Stimulated activated CD4-positive, alpha-beta T cell treated with anti-CD3 and anti-CD28 coated beads, TNF-alpha, amount 100 ng/mL, for 48 hours (primary cell): ENCODE results near the gene RELL2.

ENCODE experiments used
- DNase-seq, 3 donors: peaks; one replicate each; pipeline ENCODE4 v3.0.0-alpha.2; 2020; ENCODE audit warnings: low read depth in 3 of 3

Gene RELL2

DNA sequence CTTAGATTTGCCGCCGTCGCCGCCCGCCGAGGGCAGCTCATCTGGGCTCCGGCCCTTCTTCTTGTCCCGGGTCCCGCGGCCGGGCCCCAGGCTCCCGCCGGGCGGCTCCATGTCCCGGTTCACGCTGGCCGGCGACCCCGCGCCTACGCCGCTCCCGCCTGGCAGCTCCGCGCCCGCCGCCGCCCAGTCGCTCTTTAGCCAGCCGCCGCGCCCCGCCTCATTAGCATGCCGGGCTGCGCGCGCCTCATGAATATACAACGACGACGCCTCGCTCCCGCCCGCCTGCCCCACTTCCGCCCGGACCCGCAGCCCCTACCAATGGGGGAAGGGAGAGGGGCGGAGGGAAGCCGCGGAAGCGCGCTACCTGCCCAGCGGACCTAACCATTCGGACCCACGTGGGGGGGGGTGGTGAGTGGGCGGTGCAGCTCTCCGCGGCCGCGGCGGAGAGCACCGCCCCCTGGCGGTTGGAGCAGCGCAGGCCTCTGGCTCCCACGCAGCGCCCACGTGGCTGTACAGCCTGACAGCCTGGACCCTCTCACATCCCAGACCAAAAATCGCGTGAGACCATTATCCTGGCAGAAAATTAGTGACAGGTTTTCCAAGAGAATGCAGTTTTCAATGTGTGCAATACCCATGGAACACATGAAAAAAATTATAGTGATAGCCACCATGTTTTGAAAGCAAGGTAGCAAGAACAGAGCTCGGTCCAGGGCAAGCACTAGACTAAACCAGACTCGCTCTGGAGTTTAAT, 17.8 kb upstream of the RELL2 start, which contains the start of gene DIAPH1:
TSS of gene DIAPH1 (minus strand) at position 197 of the 751 bp plus-strand sequence. CDS start at position 111, 86 bp downstream.
- peak; percentile 97 to 100 (median 98) for DNase-seq

DNA sequence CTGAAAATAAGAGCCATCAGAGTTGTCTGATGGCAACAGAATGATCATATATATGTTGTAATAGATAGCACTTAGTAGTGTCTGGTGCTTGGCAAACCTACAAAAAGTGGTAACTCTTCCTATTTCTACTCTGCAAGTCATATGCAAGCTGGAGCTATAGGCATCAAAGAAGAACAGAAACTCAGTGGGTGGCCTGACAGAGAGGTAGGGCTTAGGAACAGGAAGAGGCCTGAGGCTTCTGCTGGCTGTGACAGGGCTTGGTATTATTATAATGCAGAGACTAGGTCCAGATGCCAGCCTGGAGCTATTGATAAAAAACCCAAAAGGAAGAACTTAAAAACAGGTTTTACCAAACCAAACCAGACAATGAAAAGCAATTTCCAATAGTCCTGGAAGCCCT, 13.6 kb upstream of the RELL2 start:
- no peak for DNase-seq

DNA sequence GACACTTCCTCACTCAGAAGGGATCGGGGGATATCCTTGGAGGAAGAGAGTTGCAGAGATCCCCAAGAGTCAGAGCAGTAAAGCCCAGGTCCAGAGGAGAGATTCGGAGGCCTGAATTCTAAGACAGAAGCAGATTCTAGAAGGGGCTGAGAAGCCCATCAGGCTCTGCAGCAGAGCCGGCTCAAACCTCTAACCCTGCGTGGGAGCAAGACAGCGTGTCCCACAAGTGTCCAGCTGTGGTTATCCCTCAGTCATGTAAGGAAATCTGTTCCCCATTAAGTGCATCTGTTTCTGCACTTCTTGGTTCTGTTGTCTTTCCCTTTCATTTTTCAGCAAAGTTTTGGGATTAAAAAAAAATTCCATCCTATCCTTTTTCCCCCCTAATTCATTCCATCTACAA, 13.2 kb upstream of the RELL2 start:
- DNase-seq: no peak

DNA sequence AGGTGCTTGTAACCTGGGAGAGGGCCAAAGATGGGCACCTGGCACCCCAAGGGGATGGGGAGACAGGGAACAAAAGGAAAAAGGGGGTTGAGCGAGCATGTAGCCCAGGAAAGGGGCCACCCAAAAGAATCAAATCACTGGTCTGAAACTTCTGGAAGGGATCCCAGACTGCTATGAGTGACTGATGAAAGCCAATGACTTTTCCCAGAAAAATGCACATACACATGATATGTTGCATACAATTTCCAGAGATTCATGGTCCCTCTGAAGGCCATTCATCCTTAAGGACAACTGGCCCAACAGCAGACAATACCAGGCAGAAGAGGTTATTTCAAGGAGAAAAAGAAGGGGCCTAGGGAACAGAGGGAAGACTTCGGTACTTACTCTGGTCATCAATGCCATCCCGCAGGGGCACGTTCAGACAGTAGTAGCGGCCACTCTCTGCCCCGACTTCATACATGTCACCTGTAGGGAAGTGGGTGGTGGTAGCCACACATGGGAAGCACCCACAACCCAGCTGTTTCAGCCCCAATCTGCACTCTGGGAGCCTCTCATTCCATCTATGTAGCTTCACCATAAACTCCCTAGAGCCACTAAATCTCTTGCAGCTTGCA, 8.5 kb upstream of the RELL2 start:
- DNase-seq: no peak

DNA sequence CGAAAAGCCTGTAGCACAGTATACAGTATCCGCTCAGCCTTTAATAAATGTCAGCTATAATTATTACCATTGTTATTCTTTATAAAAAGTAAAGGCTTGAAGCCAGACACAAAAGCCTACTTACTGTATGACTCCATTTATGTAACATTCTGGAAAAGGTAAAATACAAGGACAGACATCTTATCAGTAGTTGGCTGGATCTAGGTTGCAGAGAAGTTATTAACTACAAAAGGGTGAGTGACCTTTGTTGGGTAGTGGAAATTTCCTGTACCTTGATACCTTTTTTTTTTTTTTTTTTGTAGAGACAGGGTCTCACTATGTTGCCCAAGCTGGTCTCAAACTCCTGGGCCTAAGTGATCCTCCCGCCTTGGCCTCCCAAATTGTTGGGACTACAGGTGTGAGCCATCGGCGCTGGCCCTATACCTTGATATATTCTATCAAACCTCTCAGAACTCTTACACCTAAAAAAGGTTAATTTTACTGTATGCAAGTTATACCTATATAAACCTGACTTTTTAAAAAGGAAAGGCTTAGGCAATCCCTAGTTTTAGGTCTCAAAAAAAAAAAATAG, 6.1 kb upstream of the RELL2 start:
- DNase-seq: no peak

DNA sequence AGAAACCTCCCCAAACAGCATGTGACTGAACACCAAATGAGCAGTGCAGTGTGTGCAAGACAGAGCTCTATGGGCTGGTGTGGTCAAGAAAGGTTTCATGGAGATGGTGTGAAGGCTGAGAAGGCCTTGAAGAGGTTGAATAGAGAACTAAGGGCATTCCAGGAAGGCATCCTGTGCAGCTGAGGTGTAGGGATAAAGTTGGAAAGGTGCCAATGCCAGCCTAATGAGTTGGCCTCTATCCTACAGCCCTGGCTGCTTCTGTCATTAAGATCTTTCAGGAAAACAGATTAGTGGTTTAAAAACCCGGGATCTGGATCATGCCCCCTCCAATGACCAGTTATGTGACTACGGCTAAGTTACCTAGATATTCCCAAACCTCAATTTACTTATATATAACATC, 4.1 kb upstream of the RELL2 start:
- no peak for DNase-seq

DNA sequence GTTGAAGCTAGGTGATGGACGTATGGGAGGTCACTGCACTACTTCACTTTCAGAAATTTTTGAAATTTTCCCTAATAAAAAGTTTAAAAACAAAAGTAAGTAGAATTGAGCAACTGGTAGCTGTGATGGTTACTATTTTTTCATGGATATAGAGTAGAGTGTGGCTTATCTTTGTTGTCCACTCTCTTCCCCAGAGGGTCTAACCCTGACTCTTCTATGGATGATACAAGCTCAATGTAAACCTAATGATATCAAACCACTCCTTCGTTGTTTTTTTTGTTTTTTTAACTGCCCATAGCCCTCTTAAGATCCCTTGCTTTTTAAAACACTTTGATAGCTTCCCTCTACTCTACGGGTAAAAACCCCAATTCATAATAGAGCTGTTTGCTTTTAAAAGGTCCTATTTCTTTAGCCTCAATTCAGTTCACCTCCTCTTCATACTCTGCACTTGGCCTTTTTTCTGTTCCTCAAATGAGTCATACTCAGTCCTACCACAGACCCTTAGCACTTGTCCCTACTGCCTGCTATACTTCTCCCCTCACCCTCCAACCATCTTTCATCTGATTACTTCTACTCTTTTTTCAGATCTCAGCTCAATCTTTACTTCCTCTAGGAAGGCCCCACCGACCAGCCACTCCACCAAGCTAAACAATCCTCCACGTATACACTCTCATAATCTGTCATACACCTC, 2.8 kb upstream of the RELL2 start:
- DNase-seq: no peak

DNA sequence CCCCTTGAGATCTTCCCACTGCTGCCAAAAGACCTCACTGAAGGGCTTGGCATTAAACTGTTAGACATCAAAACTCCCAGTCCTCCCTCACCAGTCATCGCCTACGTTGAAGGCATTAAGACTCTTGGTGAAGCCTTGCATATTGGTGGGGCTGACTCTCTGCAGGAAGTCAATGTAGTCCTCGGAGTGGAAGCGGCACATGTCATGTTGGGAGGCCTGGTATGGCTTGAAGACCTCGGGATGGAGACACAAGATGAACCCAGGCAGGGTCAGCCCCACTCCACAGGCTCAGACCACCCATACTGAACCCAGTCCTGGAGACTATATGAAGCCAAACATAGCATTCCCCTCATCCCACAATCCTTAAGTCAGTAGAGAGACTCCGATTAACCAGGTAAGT, 2.1 kb upstream of the RELL2 start:
- no peak for DNase-seq

DNA sequence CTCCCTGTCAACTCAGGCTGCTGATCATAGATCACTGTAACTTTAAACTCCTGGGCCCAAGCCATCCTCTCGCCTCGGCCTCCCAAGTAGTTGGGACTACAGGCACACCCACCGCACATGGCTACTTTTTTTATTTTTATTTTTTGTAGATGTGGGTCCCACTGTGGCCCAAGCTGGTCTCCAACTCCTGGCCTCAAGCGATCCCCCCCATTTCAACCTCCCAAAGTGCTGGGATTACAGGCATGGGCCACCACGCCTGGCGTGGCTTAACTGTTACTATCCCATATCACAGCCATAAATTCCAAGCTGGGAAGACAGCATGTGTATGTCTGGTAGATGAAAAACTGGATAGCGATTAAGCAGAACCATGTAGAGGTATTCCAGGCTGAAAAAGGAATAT, 1.2 kb upstream of the RELL2 start:
- DNase-seq: no peak

DNA sequence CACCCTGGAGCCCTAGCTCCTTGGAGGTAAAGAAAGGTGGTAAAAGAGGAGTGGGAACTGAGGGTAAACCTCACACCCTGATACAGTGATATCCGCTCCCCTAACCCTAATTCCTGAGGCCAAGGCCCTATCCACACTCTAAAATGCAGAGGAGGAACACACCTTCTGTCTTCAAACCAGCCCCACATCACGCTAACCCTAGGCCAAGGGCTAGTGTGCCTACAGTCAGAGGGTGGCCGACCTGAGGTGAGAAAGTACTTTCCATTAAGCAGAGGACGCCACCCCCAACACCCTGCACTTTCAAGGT, 738 bp upstream of the RELL2 start:
- no peak for DNase-seq

DNA sequence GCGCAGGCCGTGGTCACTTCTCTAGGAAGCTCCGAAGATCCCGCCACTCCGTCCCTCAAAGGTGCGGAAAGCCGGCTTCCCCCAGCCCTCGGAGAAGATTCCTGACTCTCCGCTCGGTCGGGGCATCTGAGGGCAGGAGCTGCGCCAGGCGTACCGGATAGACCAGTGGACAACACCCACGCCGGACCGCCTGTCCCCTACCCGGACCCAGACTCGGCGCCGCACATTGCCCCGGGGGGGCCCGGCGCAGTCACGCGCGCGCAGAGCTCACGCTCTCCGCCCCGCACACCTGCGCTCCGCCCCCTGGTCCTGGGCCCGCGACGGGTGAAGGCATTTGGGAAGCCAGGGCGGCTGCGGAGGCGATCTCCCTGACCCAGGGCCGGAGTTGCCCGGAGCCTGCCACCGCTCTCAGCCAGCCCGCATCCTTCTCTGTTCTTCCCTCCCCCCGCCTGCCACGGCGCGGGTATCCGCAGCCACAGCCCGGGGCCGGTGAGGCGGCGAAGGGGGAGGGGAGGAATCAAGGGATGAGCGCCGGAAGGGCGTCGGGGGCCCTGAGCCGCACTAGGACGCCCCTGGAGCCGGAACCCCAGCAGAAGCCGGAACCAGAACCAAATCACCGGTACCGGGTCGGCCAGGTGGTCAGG, 448 bp downstream of the RELL2 start:
- DNase-seq: no peak

DNA sequence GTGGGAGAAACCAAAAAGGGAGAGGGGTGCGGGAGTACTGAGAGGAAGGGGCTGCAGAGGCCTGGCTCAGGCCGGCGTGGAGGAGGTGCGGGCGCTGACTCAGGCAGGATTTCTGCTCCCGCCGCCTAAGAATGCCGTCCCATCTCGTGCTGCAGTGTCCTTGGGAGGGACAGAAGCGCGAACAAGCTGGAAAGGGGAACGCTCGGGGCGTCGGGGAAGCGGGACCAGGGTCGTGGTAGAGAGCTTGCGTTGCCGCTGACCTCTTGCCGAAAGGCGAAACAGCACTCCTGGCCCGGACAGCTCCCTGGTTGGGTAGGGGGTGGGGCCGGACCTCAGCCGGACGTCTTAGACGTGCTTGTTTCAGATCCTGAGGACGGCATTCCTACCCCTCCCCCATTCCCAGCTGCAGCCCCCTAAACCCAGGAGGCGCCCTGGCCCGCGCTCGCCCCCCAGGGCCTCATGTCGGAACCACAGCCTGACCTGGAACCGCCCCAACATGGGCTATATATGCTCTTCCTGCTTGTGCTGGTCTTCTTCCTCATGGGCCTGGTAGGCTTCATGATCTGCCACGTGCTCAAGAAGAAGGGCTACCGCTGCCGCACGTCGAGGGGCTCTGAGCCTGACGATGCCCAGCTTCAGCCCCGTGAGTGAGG, 1.1 kb downstream of the RELL2 start:
- DNase-seq: peak in 1 of 3 donors; percentile 49

DNA sequence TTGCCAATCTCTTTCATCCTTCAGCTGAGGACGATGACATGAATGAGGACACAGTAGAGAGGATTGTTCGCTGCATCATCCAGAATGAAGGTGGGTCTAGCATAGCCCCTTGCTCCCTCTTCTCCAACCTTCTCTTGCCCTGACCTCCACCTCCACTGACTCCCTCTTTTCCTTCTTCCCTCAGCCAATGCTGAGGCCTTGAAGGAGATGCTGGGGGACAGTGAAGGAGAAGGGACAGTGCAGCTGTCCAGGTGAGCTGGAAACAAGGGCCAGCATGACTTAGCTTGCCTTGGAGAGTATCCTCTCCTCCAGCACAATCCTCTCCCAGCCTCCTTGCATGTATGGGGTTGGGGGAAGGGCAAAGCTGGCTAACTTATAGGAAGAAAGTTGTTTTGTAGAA, 2.0 kb downstream of the RELL2 start:
- DNase-seq: no peak

DNA sequence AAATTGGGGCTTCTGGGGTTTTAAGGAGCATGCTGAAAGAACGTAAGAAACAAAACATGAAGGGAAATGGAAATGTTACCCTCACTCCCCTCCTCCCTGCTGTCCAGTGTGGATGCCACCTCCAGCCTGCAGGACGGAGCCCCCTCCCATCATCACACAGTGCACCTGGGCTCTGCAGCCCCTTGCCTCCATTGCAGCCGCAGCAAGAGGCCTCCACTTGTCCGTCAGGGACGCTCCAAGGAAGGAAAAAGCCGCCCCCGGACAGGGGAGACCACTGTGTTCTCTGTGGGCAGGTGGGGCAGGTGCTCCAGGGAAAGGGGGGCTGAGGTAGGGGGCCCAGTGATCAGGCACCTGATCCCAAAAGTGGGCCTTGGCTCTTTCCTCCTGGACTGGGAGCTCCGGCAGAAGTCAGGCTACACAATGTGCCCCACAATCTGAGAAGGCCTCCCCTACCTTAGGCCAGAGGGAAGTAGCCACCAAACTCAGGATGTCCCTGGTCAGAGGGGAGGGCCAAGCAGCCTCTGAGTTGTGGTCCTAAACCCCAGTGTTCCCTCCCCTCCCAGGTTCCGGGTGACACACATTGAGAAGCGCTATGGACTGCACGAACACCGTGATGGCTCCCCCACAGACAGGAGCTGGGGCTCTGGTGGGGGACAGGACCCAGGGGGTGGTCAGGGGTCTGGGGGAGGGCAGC, 2.7 kb downstream of the RELL2 start:
- no peak for DNase-seq

DNA sequence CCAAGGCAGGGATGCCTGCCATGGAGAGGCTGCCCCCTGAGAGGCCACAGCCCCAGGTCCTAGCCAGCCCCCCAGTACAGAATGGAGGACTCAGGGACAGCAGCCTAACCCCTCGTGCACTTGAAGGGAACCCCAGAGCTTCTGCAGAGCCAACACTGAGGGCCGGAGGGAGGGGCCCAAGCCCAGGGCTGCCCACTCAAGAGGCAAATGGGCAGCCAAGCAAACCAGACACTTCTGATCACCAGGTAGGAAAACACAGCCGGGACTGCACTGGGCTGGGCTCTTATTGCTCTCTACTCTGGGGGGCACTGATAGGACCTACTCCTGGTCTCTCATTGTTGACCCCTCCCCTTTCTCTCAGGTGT, 3.2 kb downstream of the RELL2 start:
- DNase-seq: no peak

DNA sequence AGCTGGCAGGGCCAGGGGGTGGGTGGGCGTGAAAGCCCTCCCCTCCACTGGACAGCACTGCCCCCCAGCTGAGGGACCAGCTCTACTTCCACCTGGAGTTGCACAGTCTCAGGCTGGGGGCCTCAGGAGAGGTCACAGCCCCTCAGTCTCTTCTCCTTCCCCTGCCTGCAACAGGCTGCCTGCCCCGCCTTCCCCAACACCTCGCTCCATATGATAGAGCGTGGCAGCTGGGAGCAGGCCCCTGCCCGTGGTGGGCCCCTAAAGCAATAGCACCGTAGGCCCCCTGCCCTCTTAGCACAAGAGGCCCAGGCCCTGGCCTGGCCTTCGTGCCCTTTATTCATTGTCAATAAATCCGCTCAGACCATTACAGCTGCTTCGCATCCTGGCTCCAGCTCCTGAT, 3.9 kb downstream of the RELL2 start:
- DNase-seq: no peak

DNA sequence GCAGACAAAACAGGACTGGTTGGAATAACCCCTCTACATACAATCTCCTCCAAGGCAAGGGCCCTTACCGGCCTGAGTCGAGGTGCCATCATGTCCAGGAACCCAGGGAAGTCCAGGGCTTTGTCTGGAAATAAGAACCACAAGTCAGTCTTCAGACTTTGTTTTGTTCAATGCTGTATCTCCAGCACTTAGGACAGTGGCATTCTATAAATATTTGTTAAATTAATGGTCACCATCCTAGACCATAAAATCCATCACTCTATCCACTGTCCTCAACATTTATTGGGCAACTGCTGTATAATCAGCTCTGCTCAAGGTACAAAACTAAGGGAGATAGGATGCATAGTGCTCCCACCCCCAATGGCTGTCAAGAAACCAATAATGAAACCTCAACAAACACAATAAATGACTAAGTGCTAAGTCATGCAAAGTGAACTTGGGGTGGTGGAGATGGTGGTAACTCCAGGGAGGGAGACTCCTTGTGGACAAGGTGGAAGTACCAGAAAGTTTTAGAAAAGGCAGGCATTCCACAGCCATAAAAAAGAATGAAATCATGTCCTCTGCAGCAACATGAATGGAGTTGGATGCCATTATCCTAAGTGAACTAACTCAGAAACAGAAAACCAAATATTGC, 5.0 kb downstream of the RELL2 start:
- DNase-seq: no peak

DNA sequence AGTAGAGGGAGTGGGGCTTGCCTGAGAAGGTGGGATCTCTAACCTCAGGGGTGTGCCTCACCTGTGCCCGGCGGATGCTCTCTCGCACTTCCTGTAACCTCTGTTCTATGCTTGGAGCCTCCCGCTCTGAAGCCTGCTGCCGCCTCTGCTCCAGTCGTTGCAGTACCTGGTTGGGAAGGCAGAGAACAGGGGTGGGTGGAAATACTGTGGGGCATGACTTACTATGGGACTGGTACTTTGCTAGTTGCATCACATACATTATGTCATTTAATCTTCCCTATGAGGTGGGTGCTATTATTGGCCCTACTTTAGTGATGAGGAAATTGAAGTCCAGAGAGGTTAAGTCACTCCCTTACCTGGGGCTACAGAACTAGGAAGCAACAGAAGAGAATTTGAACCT, 9.2 kb downstream of the RELL2 start:
- no peak for DNase-seq

DNA sequence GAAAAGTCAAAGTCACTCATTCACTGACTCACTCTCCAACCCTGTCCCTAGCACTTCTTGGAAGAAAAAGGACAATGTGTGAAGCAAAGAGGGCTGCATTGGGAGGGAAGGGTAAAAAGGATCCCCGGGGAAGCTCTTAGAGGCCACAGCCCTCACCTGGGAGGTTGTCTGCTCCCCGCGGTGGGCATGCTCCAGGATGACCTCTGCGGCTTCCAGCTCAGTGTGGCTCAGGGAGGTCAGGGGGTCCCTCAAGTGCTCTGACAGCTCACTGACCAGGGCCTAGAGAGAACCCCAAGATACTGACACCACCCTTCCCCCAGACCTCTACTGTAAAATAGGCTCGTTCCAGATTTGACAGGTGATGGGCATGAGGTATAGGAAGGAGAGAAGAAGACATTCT, 10.4 kb downstream of the RELL2 start:
- DNase-seq: no peak

DNA sequence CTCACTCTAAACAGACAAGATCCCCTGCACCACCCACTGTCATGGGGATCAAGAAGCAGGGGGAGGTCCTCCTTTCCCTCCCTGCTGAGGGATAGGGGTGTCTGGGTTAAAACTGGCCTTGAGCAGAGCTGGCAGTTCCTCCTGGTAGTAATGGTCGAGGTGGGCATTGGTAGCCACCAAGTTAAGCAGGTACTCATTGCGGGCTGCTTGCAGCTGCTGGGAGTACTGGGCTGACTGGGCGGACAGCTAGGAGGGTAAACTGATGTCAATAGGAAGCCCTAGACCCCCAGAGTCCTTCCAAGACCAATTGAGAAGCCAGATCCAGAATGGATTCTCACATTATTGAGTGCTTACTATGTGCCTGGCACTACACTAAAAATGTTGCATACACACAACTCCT, 11.1 kb downstream of the RELL2 start:
- no peak for DNase-seq
